Lower leg skin (tissue), 3 donors: ENCODE measurements around the gene CAMSAP2.

Experiments used
- POLR2A ChIP-seq, 2 donors: fragments of 450-650 bp; IDR thresholded peaks; one replicate each; pipeline ENCODE4 v1.6.1; 2016 to 2017; ENCODE audit warnings: antibody characterized with exemption in 2 of 2, mild to moderate bottlenecking in 1 of 2, moderate library complexity in 1 of 2
- TF ChIP-seq, protein P1 (sequence below), 3 donors: fragments of 450-650 bp; IDR thresholded peaks; one replicate each; pipeline ENCODE4 v1.5.1; 2016; ENCODE audit warnings: antibody characterized with exemption in 3 of 3, mild to moderate bottlenecking in 3 of 3, moderate library complexity in 2 of 3

DNA sequence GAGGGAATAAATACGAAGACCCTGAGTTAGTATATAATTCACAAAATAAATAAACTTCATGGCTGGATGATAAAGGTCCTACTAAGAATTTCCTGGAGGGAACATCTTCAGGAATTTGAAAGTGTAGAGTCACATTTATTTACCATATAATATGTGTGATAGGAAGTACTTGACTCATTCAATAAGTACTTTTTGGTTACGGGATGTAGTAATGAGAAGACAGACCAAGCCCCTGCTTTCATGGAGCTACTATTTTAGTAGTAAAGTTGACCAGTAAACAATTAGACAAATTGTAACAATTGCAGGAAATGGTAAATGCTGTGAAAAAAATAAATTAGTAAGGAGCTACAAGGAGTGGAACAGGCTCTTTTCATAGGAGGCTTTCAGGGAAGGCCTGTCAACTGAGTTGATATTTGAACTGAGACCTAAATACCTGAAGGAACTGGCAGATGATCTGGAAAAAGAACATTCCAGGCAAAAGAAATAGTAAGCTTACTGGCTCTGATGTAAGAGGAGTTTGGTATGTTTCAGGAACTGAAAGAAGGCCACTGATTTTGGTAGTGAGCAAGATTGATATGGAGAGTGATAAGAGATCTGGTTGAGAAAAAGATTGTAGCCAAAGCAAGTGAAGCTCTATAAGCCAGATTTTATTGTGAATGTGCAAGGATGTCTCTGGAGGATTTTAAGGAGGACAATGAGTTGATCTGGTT lies 36.2 kb downstream of the CAMSAP2 start:
- TF ChIP-seq, protein P1, sequence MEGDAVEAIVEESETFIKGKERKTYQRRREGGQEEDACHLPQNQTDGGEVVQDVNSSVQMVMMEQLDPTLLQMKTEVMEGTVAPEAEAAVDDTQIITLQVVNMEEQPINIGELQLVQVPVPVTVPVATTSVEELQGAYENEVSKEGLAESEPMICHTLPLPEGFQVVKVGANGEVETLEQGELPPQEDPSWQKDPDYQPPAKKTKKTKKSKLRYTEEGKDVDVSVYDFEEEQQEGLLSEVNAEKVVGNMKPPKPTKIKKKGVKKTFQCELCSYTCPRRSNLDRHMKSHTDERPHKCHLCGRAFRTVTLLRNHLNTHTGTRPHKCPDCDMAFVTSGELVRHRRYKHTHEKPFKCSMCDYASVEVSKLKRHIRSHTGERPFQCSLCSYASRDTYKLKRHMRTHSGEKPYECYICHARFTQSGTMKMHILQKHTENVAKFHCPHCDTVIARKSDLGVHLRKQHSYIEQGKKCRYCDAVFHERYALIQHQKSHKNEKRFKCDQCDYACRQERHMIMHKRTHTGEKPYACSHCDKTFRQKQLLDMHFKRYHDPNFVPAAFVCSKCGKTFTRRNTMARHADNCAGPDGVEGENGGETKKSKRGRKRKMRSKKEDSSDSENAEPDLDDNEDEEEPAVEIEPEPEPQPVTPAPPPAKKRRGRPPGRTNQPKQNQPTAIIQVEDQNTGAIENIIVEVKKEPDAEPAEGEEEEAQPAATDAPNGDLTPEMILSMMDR (IDR thresholded peaks at IDR 0.05), result no peak
- no peak for TF ChIP-seq POLR2A (IDR thresholded peaks at IDR 0.05)
